Measurements from ENCODE around the gene DESI2. TPM values are rescaled to one million over a fixed set of nuclear protein-coding genes. Genes with fewer than 3 reads are reported as not detected.

DESI2 gene
- total RNA-seq, 2 experiments from 2014 or later, result 40.6 to 57.5 TPM

DNA sequence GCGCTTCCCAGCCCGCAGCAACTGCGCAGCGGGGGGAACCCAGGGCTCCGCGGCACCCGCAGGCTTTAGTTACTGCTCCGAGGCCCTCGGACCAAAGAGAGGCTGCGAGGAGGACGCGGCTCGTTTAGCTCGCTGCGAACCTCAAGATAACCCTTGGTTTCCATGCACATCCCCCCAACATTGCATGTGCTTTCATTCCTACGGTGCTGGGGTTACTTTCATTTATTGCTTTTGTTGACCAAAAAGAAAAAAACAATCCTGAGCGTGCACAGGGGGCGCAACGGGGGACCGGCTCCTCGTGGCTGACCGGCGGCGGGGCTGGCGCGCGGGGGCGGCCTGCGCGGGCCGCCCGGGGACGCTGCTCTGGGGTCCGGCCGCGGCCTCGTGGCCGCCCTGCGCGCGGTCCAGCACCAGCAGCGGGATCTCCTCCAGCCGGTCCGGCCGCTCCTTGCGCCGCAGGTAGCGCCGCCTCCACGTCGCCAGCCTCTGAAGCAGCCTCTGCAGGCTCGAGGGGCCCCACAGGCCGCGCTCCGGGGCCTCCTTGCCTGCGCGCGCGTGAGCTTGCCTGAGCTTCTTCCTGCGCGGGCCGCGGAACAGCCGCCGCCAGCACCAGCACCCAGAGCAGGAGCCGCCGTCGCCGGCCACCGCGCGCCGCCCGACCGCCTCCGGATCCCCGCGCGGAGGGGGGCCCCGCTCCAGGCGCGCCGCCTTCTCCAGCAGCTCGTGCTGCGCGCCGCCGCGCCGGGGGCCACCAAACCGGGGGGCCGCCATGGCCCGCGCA, 77.4 kb downstream of the DESI2 start:
- no peaks in the 10 kb centered on the region for H3K9me3 ChIP-seq (ENCODE audit: low read length)
- H3K36me3 ChIP-seq (ENCODE audit: insufficient read depth, low read length), result no peaks in the 10 kb centered on the region
- intact Hi-C loops (cut with micrococcal nuclease; ENCODE audit: unreplicated experiment), result no loop called here
- H3K79me2 ChIP-seq (ENCODE audit: insufficient read depth, low read depth, low read length), result no peaks in the 10 kb centered on the region
- H4K20me1 ChIP-seq (ENCODE audit: insufficient read depth, low read length), result no peaks in the 10 kb centered on the region
- POLR2A ChIA-PET, result interaction anchor here (0.6 to 0.9 kb wide), 5 partner anchors 44 to 316 kb away, joined by 4 to 7 read pairs (median 4); no protein-coding TSS in a partner anchor
- peak overlapping the region; percentile 62 for H3K4me3 ChIP-seq (ENCODE audit: low read depth, low read length, poor library complexity, severe bottlenecking)
- no TSS peak for BruUV-seq (replicated peaks)
- peak overlapping the region; percentile 84 for H2AFZ ChIP-seq (ENCODE audit: low read length)
- H3K4me2 ChIP-seq (ENCODE audit: low read length), result peak overlapping the region; percentile 92
- DNase-seq (ENCODE audit: low spot score), result peak; percentile 27
- H3K27ac ChIP-seq (ENCODE audit: low read depth, low read length, poor library complexity, severe bottlenecking), result no peak overlapping the region
- peaks cover 8% of the 10 kb centered on the region for H3K4me1 ChIP-seq (ENCODE audit: insufficient read depth, low read length, poor library complexity, severe bottlenecking)
- no peaks in the 10 kb centered on the region for H3K9me2 ChIP-seq (ENCODE audit: insufficient read depth, low read length)
- TF ChIP-seq, protein P1, sequence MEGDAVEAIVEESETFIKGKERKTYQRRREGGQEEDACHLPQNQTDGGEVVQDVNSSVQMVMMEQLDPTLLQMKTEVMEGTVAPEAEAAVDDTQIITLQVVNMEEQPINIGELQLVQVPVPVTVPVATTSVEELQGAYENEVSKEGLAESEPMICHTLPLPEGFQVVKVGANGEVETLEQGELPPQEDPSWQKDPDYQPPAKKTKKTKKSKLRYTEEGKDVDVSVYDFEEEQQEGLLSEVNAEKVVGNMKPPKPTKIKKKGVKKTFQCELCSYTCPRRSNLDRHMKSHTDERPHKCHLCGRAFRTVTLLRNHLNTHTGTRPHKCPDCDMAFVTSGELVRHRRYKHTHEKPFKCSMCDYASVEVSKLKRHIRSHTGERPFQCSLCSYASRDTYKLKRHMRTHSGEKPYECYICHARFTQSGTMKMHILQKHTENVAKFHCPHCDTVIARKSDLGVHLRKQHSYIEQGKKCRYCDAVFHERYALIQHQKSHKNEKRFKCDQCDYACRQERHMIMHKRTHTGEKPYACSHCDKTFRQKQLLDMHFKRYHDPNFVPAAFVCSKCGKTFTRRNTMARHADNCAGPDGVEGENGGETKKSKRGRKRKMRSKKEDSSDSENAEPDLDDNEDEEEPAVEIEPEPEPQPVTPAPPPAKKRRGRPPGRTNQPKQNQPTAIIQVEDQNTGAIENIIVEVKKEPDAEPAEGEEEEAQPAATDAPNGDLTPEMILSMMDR (conservative IDR thresholded peaks at IDR 0.05; ENCODE audit: low read length), result no peak
- no peak for TF ChIP-seq EZH2phosphoT487 (IDR thresholded peaks at IDR 0.05; ENCODE audit: borderline replicate concordance, low read depth, low read length)
- CTCF ChIA-PET (ENCODE audit: unreplicated experiment), result no interaction called here

DNA sequence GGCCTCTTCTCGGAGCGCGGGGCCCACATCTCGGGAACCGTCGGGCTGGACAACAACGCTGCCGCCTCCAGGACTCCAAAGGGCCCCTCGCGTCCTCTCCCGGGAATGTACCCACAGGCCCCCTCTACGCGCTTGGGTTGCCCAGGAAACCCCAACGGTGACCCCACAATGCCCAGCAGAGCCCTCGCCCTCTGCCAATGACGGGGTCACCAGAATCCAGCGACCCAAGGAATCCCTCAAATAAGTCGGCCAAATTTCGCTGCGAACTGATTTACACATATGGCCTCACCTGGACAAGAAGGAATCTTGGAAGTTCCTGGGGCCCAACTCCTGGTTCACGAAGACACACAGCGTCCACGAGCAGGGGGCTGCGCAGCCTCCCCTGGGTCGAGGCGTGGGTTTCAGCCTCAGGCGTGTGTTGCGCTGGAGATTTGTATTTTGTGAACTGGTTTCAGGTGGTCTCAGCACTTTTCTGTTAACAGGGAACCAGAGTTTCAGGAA, 78.1 kb downstream of the DESI2 start:
- Histone ChIP-seq H3K9me3 (ENCODE audit: low read length) (no peaks in the 10 kb centered on the region), H3K36me3 (ENCODE audit: insufficient read depth, low read length) (no peaks in the 10 kb centered on the region), H3K27ac (ENCODE audit: low read depth, low read length, poor library complexity, severe bottlenecking) (no peak overlapping the region), H3K4me1 (ENCODE audit: insufficient read depth, low read length, poor library complexity, severe bottlenecking) (peaks cover 8% of the 10 kb centered on the region), H2AFZ (ENCODE audit: low read length) (no peak overlapping the region), H3K4me2 (ENCODE audit: low read length) (peak overlapping the region; percentile 92; the same call in 1 of the 2 replicates), H3K4me3 (ENCODE audit: low read depth, low read length, poor library complexity, severe bottlenecking) (peak overlapping the region; percentile 62), H3K9me2 (ENCODE audit: insufficient read depth, low read length) (no peaks in the 10 kb centered on the region), H3K79me2 (ENCODE audit: insufficient read depth, low read depth, low read length) (no peaks in the 10 kb centered on the region), H4K20me1 (ENCODE audit: insufficient read depth, low read length) (no peaks in the 10 kb centered on the region)
- intact Hi-C loops (cut with micrococcal nuclease; ENCODE audit: unreplicated experiment), result no loop called here
- TF ChIP-seq, protein P1 (conservative IDR thresholded peaks at IDR 0.05; ENCODE audit: low read length), result no peak
- no peak for TF ChIP-seq EZH2phosphoT487 (IDR thresholded peaks at IDR 0.05; ENCODE audit: borderline replicate concordance, low read depth, low read length)
- CTCF ChIA-PET (ENCODE audit: unreplicated experiment), result no interaction called here
- POLR2A ChIA-PET, result no interaction called here
- DNase-seq (ENCODE audit: low spot score), result no peak
- BruUV-seq (replicated peaks), result no TSS peak

DNA sequence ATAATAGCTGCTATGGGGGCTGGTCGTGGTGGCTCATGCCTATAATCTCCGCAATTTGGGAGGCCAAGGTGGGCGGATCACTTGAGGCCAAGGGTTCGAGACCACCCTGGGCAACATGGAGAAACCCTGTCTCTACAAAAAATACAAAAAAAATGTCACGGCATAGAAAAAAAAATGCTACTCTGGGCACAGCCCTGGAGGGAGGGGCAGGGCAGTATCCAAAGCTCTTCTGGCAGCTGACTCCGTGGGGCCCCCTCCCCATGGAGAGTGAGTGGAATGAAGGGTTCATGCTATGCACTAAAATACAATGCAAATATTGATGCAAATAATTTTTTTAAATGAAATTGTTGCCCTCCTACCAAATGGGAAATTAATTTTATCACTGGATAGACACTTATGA, 78.7 kb downstream of the DESI2 start:
- no peaks in the 10 kb centered on the region for H3K9me2 ChIP-seq (ENCODE audit: insufficient read depth, low read length)
- CTCF ChIA-PET (ENCODE audit: unreplicated experiment), result no interaction called here
- no peaks in the 10 kb centered on the region for H3K36me3 ChIP-seq (ENCODE audit: insufficient read depth, low read length)
- no peak overlapping the region for H3K4me3 ChIP-seq (ENCODE audit: low read depth, low read length, poor library complexity, severe bottlenecking)
- H3K4me2 ChIP-seq (ENCODE audit: low read length), result no peak overlapping the region
- POLR2A ChIA-PET, result no interaction called here
- H2AFZ ChIP-seq (ENCODE audit: low read length), result no peak overlapping the region
- H3K27ac ChIP-seq (ENCODE audit: low read depth, low read length, poor library complexity, severe bottlenecking), result no peak overlapping the region
- no TSS peak for BruUV-seq (replicated peaks)
- DNase-seq (ENCODE audit: low spot score), result no peak
- H4K20me1 ChIP-seq (ENCODE audit: insufficient read depth, low read length), result no peaks in the 10 kb centered on the region
- TF ChIP-seq EZH2phosphoT487 (IDR thresholded peaks at IDR 0.05; ENCODE audit: borderline replicate concordance, low read depth, low read length), result no peak
- peaks cover 8% of the 10 kb centered on the region for H3K4me1 ChIP-seq (ENCODE audit: insufficient read depth, low read length, poor library complexity, severe bottlenecking)
- intact Hi-C loops (cut with micrococcal nuclease; ENCODE audit: unreplicated experiment), result no loop called here
- H3K79me2 ChIP-seq (ENCODE audit: insufficient read depth, low read depth, low read length), result no peaks in the 10 kb centered on the region
- H3K9me3 ChIP-seq (ENCODE audit: low read length), result no peaks in the 10 kb centered on the region
